ENCODE measurements around the gene ZNF691. TPM values are rescaled to one million over a fixed set of nuclear protein-coding genes. Genes with fewer than 3 reads are reported as not detected.

Gene ZNF691
- total RNA-seq, 4 donors from 2014 or later, result 7.6 to 11.6 (median 9.9) TPM

DNA sequence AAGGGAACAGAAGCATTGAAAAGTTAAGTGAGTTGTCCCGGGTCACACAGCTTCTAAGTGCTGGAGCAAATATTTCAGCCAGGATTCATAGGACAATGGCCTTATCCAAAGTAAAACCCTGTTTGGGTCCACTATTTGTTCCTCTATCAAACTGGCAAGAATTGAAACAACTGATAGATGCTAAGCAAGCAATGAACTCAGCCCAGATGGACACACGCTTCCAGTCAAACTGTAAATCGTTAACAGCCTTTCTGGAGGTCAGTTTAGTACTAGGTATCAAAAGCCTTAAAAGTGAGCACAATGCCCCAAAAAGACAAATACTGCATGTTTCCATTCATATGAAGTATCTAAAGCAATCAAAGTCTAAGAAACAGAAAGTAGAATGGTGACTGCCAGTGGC, 28.4 kb upstream of the ZNF691 start:
- TF ChIP-seq, protein P1, sequence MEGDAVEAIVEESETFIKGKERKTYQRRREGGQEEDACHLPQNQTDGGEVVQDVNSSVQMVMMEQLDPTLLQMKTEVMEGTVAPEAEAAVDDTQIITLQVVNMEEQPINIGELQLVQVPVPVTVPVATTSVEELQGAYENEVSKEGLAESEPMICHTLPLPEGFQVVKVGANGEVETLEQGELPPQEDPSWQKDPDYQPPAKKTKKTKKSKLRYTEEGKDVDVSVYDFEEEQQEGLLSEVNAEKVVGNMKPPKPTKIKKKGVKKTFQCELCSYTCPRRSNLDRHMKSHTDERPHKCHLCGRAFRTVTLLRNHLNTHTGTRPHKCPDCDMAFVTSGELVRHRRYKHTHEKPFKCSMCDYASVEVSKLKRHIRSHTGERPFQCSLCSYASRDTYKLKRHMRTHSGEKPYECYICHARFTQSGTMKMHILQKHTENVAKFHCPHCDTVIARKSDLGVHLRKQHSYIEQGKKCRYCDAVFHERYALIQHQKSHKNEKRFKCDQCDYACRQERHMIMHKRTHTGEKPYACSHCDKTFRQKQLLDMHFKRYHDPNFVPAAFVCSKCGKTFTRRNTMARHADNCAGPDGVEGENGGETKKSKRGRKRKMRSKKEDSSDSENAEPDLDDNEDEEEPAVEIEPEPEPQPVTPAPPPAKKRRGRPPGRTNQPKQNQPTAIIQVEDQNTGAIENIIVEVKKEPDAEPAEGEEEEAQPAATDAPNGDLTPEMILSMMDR (IDR thresholded peaks at IDR 0.05), result no peak
- TF ChIP-seq POLR2A (IDR thresholded peaks at IDR 0.05), result no peak
- intact Hi-C loops (cut with DNase I; ENCODE audit: low total_unique reads), result no loop called here
- DNase-seq (ENCODE audit: low spot score in 2 of 2), result no peak
- WGBS, 2 donors, result 96 to 97% methylated on average over 3 of the region's 3 CpGs
- H3K4me3 ChIP-seq (ENCODE audit: low read depth, poor library complexity, severe bottlenecking), result no peak overlapping the region

DNA sequence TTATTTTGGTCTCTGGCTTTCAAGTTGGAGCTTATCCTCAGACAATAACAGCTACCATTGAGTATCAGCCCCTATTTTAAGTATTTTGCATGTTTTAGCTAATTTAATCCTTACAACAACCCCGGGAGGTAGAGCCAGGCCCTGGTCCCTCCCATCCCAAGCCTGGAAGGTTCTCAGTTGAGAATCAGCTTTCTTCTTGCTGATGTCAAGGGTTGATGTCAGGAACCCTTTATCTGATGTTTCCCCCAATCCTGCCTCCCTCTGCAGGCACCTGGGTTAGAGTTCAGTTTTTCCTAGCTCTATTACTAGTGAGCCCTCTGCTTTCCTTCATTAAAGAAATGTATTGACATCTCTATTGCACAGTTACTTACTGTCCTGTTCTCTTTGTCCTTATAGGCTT, 25.6 kb upstream of the ZNF691 start:
- WGBS, 2 donors, result 43 to 45% methylated on average over 1 of the region's 1 CpG
- intact Hi-C loops (cut with DNase I; ENCODE audit: low total_unique reads), result no loop called here
- TF ChIP-seq, protein P1 (IDR thresholded peaks at IDR 0.05), result no peak
- no peak for TF ChIP-seq POLR2A (IDR thresholded peaks at IDR 0.05)
- H3K4me3 ChIP-seq (ENCODE audit: low read depth, poor library complexity, severe bottlenecking), result no peak overlapping the region
- no peak for DNase-seq (ENCODE audit: low spot score in 2 of 2)

DNA sequence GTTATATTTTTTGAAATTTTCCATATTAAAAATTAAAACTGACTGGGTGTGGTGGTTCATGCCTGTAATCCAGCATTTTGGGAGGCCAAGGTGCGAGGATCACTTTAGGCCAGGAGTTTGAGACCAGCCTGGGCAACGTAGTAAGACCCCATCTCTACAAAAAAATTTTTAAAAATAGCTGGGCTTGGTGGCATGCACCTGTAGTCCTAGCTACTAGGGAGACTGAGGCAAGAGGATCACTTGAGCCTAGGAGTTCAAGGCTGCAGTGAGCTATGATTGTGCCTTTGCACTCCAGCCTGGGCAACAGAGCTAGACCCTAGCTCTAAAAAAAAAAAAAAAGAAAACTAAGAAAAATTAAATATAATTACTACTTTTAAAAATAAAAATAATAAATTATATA, 24.7 kb upstream of the ZNF691 start:
- 86 to 93% methylated on average over 2 of the region's 2 CpGs for WGBS, 2 donors
- intact Hi-C loops (cut with DNase I; ENCODE audit: low total_unique reads), result no loop called here
- TF ChIP-seq POLR2A (IDR thresholded peaks at IDR 0.05), result no peak
- TF ChIP-seq, protein P1 (IDR thresholded peaks at IDR 0.05), result no peak

DNA sequence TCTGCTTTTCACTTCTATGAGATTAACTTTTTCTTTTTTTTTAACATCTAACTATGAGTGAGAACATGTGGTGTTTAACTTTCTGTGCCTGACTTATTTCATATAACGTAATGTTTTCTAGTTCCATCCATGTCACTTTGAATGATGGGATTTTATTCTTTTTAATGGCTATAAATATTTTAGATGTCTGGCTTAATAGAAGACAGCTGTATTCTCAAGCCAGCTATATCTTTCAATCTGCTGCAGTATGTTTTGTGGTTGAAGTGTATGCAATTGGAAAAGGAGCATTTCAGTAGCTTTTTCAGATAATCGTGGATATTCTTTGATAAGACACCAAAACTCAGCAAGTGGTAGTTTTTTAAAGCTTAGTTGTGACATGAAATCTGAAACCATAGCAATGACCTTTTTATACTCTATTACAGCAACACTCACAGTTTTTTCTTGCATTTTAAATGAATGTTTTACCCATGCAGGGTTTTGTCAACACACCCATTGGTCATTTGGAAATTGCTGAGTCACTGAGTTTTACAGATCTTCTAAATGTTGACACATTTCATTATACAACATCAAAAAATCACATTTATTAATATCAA, 23.5 kb upstream of the ZNF691 start:
- no peak for DNase-seq (ENCODE audit: low spot score in 2 of 2)
- WGBS, 2 donors, result 50 to 53% methylated on average over 2 of the region's 2 CpGs
- intact Hi-C loops (cut with DNase I; ENCODE audit: low total_unique reads), result no loop called here
- H3K4me3 ChIP-seq (ENCODE audit: low read depth, poor library complexity, severe bottlenecking), result no peak overlapping the region
- no peak for TF ChIP-seq POLR2A (IDR thresholded peaks at IDR 0.05)
- TF ChIP-seq, protein P1 (IDR thresholded peaks at IDR 0.05), result no peak

More for the DNA sequence above, 24.7 kb upstream of the ZNF691 start:
- no peak overlapping the region for H3K4me3 ChIP-seq (ENCODE audit: low read depth, poor library complexity, severe bottlenecking)
- no peak for DNase-seq (ENCODE audit: low spot score in 2 of 2)

DNA sequence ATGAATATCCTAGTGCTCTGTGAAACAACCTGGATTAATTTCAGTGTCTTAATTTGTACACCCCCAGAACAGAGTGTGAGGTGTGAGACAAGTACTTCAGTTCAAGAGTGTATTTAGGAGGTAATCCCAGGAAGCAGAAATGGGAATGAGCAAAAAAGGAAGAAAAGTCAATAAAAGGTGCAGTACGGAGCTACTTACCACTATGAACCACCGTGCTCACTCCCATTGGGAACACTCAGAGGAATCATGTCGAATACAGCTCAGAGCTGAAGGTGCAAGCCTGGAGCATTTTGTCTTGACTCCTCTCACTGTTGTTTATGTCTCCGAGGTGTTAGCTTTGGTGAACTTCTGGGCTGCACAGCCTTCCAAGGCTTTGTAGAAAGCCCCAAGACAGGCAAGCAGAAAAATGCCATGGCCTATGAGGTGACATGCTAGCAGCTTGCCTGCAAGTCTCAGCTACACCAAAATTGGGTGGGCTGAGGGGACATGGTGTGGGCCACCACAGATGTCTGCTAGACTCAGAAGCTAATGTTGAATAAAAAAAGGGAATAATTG, 21.9 kb upstream of the ZNF691 start:
- DNase-seq (ENCODE audit: low spot score in 2 of 2), result no peak

More for the DNA sequence above, 21.9 kb upstream of the ZNF691 start:
- WGBS, 2 donors, result 93 to 98% methylated on average over 4 of the region's 4 CpGs
- TF ChIP-seq, protein P1 (IDR thresholded peaks at IDR 0.05), result no peak
- no peak for TF ChIP-seq POLR2A (IDR thresholded peaks at IDR 0.05)
- H3K4me3 ChIP-seq (ENCODE audit: low read depth, poor library complexity, severe bottlenecking), result no peak overlapping the region
- intact Hi-C loops (cut with DNase I; ENCODE audit: low total_unique reads), result no loop called here

Measured in lower leg skin (tissue), 4 donors.